ENCODE measurements around the gene OAF. TPM values are rescaled to one million over a fixed set of nuclear protein-coding genes. Genes with fewer than 3 reads are reported as not detected.

OAF gene
- total RNA-seq: 14.1 and 35.2 TPM in 2 replicates

DNA sequence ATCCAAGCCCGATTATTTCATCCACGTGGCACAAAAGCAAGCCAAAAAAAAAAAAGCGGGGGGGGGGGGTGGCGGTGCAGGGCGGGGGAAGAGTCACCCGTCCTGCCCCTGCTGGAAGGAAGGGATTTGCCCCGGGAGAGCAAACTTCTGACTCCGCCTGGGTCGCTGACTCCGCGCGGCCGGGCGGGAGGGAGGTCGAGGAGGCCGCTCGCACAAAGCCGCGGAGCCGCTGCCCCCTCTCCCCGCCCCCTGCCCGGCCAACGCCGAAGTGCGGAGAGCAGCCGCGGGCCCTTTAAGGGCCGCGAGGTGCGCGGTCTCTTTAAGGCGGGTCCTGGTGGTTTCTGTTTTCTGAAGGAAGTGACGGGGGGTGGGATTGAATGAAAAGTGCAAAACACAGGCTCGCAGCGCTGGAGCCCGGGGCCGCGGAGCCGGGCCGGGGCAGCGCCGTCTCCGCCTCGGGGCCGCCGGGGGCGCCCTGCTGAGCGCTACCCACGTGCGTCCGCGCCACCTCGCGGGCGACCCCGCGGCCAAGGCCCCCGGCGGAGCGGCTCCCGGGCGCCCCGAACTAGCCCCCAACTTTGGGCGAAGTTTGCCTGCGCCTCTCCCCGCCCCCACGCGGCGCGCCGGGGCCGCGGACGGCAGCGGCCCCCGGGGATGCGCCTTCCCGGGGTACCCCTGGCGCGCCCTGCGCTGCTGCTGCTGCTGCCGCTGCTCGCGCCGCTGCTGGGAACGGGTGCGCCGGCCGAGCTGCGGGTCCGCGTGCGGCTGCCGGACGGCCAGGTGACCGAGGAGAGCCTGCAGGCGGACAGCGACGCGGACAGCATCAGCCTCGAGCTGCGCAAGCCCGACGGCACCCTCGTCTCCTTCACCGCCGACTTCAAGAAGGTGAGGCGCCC, at the start of gene OAF:
OAF (plus strand) TSS at position 407 of the 896 bp plus-strand sequence; CDS start at position 655, 248 bp downstream.

GRCh38 chr11:120239713-120240640, 29.1 kb downstream of the OAF start, which contains the start of gene POU2F3:
TSS of gene POU2F3 (plus strand) at chr11:120240140. CDS start at chr11:120240344, 204 bp downstream.

Other genes with a start within 250 kb of the OAF start
- 488 and 512 TPM in 2 replicates for gene TRIM29, start 72.9 kb upstream of the OAF start, total RNA-seq
- 0.24 TPM in 1 of 2 replicates, not detected in the other for gene POU2F3, start 29.1 kb downstream of the OAF start, total RNA-seq
- 0.64 and 2.2 TPM in 2 replicates for gene TLCD5, start 114.3 kb downstream of the OAF start, total RNA-seq
- gene ARHGEF12, start 125.4 kb downstream of the OAF start, total RNA-seq: 66.7 and 90.2 TPM in 2 replicates